ENCODE measurements around the gene CLK2. TPM values are rescaled to one million over a fixed set of nuclear protein-coding genes. Genes with fewer than 3 reads are reported as not detected.

Gene CLK2
- total RNA-seq, 2 experiments from 2014 or later: 48.1 to 49.8 TPM

GRCh38 chr1:155285063-155285462 is 11.8 kb upstream of the CLK2 start:
- H3K36me3 Mint-ChIP-seq (ENCODE audit: low read depth): no peaks in the 10 kb centered on the region
- no peaks in the 10 kb centered on the region for H3K9me3 Mint-ChIP-seq
- no peak overlapping the region for H3K27ac ChIP-seq (ENCODE audit: low read depth in 1 of 2, low read length in 2 of 2)

DNA sequence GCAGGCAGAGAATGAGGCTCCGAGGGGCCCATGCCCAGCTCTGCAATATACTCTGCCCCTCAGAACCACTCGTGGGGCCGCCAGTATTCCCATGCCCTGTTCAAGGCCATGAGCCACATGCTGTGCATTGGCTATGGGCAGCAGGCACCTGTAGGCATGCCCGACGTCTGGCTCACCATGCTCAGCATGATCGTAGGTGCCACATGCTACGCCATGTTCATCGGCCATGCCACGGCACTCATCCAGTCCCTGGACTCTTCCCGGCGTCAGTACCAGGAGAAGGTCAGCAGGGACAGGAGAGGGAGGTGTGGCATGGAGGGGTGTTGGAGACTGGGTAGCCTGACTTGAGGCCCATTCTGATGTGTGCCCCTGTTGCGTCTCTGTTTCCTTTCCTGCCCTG is 11.2 kb upstream of the CLK2 start:
- no peak for DNase-seq
- Histone ChIP-seq H3K27ac (ENCODE audit: low read depth in 1 of 2, low read length in 2 of 2) (no peak overlapping the region), H3K36me3 (ENCODE audit: insufficient read depth, low read length) (no peaks in the 10 kb centered on the region), H3K4me3 (ENCODE audit: low read length) (no peak overlapping the region), H3K9me3 (ENCODE audit: control insufficient read depth in 1 of 2, insufficient read depth in 1 of 2, low read length in 2 of 2) (no peaks in the 10 kb centered on the region), H3K4me1 (ENCODE audit: insufficient read depth, low read length) (no peaks in the 10 kb centered on the region), H3K27me3 (ENCODE audit: control insufficient read depth in 1 of 2, insufficient read depth in 2 of 2, low read length in 2 of 2) (no peaks in the 10 kb centered on the region)
- no peak for TF ChIP-seq CTCF (IDR thresholded peaks at IDR 0.05)
- intact Hi-C loops (cut with DNase I, micrococcal nuclease): no loop called here
- Mint-ChIP-seq H3K36me3 (ENCODE audit: low read depth) (no peaks in the 10 kb centered on the region), H3K27ac (no peak overlapping the region), H3K9me3 (no peaks in the 10 kb centered on the region), H3K4me1 (ENCODE audit: low read depth) (peaks cover 3% of the 10 kb centered on the region), H3K27me3 (no peaks in the 10 kb centered on the region), H3K4me3 (no peak overlapping the region)
- CTCF ChIA-PET: no interaction called here
- ATAC-seq (ENCODE audit: poor library complexity): no peak
- POLR2A ChIA-PET: no interaction called here

More at GRCh38 chr1:155285063-155285462, 11.8 kb upstream of the CLK2 start:
- CTCF ChIA-PET: no interaction called here
- no peak for TF ChIP-seq CTCF (IDR thresholded peaks at IDR 0.05)
- Mint-ChIP-seq H3K4me1 (ENCODE audit: low read depth) (no peaks in the 10 kb centered on the region), H3K27me3 (no peaks in the 10 kb centered on the region), H3K27ac (no peak overlapping the region), H3K4me3 (no peak overlapping the region)
- Histone ChIP-seq H3K36me3 (ENCODE audit: insufficient read depth, low read length) (no peaks in the 10 kb centered on the region), H3K4me1 (ENCODE audit: insufficient read depth, low read length) (no peaks in the 10 kb centered on the region), H3K27me3 (ENCODE audit: control insufficient read depth in 1 of 2, insufficient read depth in 2 of 2, low read length in 2 of 2) (no peaks in the 10 kb centered on the region), H3K4me3 (ENCODE audit: low read length) (no peak overlapping the region), H3K9me3 (ENCODE audit: control insufficient read depth in 1 of 2, insufficient read depth in 1 of 2, low read length in 2 of 2) (no peaks in the 10 kb centered on the region)
- POLR2A ChIA-PET: no interaction called here
- DNase-seq (no peak), ATAC-seq (ENCODE audit: poor library complexity) (no peak)
- intact Hi-C loops (cut with DNase I, micrococcal nuclease): no loop called here

DNA sequence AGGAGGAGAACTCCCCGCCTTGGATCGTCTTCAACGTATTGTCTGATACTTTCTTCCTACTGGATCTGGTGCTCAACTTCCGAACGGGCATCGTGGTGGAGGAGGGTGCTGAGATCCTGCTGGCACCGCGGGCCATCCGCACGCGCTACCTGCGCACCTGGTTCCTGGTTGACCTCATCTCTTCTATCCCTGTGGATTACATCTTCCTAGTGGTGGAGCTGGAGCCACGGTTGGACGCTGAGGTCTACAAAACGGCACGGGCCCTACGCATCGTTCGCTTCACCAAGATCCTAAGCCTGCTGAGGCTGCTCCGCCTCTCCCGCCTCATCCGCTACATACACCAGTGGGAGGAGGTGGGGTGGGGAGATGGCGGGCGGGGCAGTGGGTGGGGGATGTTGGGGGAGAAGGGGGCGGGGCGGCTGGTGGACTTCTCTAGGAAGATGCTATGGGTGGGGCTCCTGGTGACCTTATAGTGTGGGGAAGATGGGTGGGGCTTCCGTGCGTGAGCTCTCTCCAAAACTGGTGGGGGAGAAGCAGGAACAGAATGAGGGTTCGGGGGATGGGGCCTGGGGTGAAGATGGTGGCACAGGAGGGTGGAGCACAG is 9.3 kb upstream of the CLK2 start:
- TF ChIP-seq CTCF (IDR thresholded peaks at IDR 0.05): no peak
- Histone ChIP-seq H3K27ac (ENCODE audit: low read depth in 1 of 2, low read length in 2 of 2) (no peak overlapping the region), H3K27me3 (ENCODE audit: control insufficient read depth in 1 of 2, insufficient read depth in 2 of 2, low read length in 2 of 2) (no peaks in the 10 kb centered on the region), H3K4me3 (ENCODE audit: low read length) (no peak overlapping the region), H3K9me3 (ENCODE audit: control insufficient read depth in 1 of 2, insufficient read depth in 1 of 2, low read length in 2 of 2) (no peaks in the 10 kb centered on the region), H3K4me1 (ENCODE audit: insufficient read depth, low read length) (peaks cover 10% of the 10 kb centered on the region), H3K36me3 (ENCODE audit: insufficient read depth, low read length) (no peaks in the 10 kb centered on the region)
- peaks cover 14% of the 10 kb centered on the region for H3K4me1 Mint-ChIP-seq (ENCODE audit: low read depth)
- H3K36me3 Mint-ChIP-seq (ENCODE audit: low read depth): no peaks in the 10 kb centered on the region
- CTCF ChIA-PET: no interaction called here
- POLR2A ChIA-PET: no interaction called here
- no peaks in the 10 kb centered on the region for H3K9me3 Mint-ChIP-seq
- H3K27ac Mint-ChIP-seq: no peak overlapping the region
- no peaks in the 10 kb centered on the region for H3K27me3 Mint-ChIP-seq
- H3K4me3 Mint-ChIP-seq: no peak overlapping the region
- DNase-seq (no peak), ATAC-seq (ENCODE audit: poor library complexity) (no peak)
- intact Hi-C loops (cut with DNase I, micrococcal nuclease): no loop called here

Data from CD4-positive, alpha-beta T cell (primary cell).